Activated naive CD4-positive, alpha-beta T cell treated with anti-CD3 and anti-CD28 coated beads, Interleukin-2, amount 50 U/mL, for 24 hours (primary cell): ENCODE data around the gene BRIP1.

ENCODE experiments used
- H3K27ac Mint-ChIP-seq: one replicate; pipeline ENCODE4 v1.8.0; 2021; ENCODE audit warnings: mild to moderate bottlenecking, mixed read lengths
- H3K27me3 Mint-ChIP-seq: one replicate; pipeline ENCODE4 v1.8.0; 2021; ENCODE audit warnings: mixed read lengths
- H3K36me3 Mint-ChIP-seq: one replicate; pipeline ENCODE4 v1.8.0; 2021; ENCODE audit warnings: mixed read lengths
- H3K4me1 Mint-ChIP-seq: one replicate; pipeline ENCODE4 v1.8.0; 2021; ENCODE audit warnings: mixed read lengths
- H3K4me3 Mint-ChIP-seq: one replicate; pipeline ENCODE4 v1.8.0; 2021; ENCODE audit warnings: mild to moderate bottlenecking, mixed read lengths
- H3K9me3 Mint-ChIP-seq: one replicate; pipeline ENCODE4 v1.8.0; 2021; ENCODE audit warnings: mixed read lengths

Gene BRIP1

DNA sequence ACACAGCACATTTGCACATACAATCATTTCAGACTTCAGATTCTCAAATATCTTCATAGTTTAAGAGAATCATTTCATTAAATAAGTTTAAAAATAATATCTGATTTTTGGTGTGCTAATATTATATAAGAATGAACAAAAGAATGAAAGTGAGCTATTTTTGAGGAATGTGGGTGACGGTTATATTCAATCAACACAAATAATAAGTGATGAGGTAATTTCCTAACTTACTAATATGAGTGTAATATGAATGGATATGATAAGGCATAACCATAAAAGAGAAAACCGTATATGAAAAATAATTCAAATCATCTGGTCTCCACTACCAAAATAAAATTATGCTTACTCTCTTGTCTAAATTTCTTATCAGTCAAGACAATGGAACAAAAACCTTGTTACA, 203.9 kb downstream of the BRIP1 start:
- Mint-ChIP-seq H3K9me3 (no peaks in the 10 kb centered on the region), H3K4me3 (no peak overlapping the region)

DNA sequence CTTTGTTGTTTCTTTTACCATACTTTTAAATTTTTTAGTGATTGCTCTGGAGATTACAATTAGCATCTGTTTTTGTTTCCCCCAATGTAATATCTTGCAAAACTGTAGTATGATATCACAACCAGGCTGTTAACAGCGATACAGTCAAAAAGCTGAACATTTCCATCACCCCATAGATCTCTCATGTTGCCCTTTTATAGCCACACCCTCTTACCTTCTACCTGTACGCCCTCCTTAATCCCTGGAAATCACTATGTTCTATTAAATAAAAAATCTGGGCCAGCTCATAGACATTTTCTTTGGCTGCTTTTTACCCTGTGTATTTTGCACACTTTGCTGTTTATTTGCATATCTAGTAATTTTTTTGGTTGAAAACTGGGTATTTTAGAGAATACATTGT, 205.1 kb downstream of the BRIP1 start:
- Mint-ChIP-seq H3K4me1 (no peaks in the 10 kb centered on the region), H3K27me3 (peaks cover 8% of the 10 kb centered on the region), H3K36me3 (no peaks in the 10 kb centered on the region), H3K4me3 (no peak overlapping the region), H3K9me3 (peaks cover 5% of the 10 kb centered on the region), H3K27ac (no peak overlapping the region)

More for the DNA sequence above, 203.9 kb downstream of the BRIP1 start:
- Mint-ChIP-seq H3K27ac (no peak overlapping the region), H3K4me1 (no peaks in the 10 kb centered on the region), H3K36me3 (no peaks in the 10 kb centered on the region), H3K27me3 (peaks cover 8% of the 10 kb centered on the region)

GRCh38 chr17:61657338-61657737, 206.0 kb downstream of the BRIP1 start:
- Mint-ChIP-seq H3K9me3 (peaks cover 11% of the 10 kb centered on the region), H3K4me1 (no peaks in the 10 kb centered on the region), H3K27ac (no peak overlapping the region), H3K4me3 (no peak overlapping the region), H3K36me3 (no peaks in the 10 kb centered on the region), H3K27me3 (peaks cover 5% of the 10 kb centered on the region)

DNA sequence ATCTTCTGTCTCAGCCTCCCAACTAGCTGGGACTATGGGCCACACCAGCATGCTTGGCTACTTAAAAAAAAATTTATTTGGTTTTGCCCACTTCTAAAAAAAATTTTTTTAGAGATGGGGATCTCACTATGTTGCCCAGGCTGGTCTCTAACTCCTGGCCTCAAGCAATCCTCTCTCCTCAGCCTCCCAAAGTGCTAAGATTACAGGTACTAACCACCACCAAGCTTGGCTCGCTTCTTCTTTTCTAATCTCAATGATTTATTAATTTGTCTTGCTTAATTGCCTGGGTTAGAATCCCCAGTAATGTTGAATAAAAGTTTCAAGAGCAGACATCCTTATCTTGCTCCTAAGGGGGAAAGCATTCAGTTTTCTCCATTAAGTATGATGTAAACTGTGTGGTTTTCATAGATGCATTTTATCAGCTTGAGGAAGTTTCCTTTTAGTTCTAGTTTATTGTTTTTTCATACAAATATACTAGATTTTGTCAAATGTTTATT, 206.6 kb downstream of the BRIP1 start:
- Mint-ChIP-seq H3K27me3 (peaks cover 6% of the 10 kb centered on the region), H3K9me3 (peaks cover 14% of the 10 kb centered on the region), H3K36me3 (no peaks in the 10 kb centered on the region), H3K4me1 (no peaks in the 10 kb centered on the region), H3K4me3 (no peak overlapping the region), H3K27ac (no peak overlapping the region)

DNA sequence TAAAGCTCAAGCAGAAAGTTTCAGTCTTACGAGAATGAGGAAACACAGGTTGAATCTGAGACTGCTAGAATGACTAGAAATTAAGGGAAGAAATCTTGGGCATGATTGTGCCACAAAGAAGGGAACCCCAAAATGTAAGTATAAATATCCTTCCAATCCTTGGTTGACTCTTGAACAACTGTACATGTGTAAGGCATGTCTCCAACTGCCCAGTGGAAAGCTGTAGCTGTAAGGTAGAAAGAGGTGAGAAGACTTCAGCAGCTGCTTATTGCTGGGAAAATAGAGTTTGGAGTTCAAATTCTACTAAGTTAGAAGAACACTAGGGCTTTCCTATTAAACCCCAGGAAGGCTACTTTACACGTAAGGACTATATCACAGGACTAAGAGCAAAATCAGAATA, 212.6 kb downstream of the BRIP1 start:
- peaks cover 17% of the 10 kb centered on the region for H3K27me3 Mint-ChIP-seq
- H3K36me3 Mint-ChIP-seq, result peaks cover 5% of the 10 kb centered on the region
- no peak overlapping the region for H3K27ac Mint-ChIP-seq
- no peaks in the 10 kb centered on the region for H3K4me1 Mint-ChIP-seq
- peaks cover 27% of the 10 kb centered on the region for H3K9me3 Mint-ChIP-seq
- H3K4me3 Mint-ChIP-seq, result no peak overlapping the region

DNA sequence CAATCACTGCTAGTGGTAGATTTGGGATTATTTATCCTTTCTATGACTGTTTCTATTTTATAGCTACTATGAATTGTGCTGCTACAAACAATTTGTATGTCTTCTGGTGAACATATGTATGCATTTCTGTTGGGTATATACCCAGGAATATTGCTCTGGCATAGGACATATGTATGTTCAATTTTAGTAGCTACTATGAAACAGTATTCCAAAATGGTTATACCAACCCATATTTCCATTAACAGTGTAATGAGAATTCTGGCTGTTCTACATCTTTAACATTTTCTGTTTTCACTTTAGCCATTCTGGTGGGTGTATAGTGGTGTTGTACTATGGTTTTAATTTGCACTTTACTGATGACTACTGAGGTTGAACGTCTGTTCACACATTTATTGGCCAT, 214.7 kb downstream of the BRIP1 start:
- peaks cover 5% of the 10 kb centered on the region for H3K36me3 Mint-ChIP-seq
- H3K4me1 Mint-ChIP-seq, result no peaks in the 10 kb centered on the region
- H3K4me3 Mint-ChIP-seq, result no peak overlapping the region
- H3K9me3 Mint-ChIP-seq, result peaks cover 27% of the 10 kb centered on the region
- H3K27me3 Mint-ChIP-seq, result peaks cover 20% of the 10 kb centered on the region
- no peak overlapping the region for H3K27ac Mint-ChIP-seq

- H3K27ac Mint-ChIP-seq, result no peak overlapping the region
- no peak overlapping the region for H3K4me3 Mint-ChIP-seq
- H3K27me3 Mint-ChIP-seq, result peaks cover 23% of the 10 kb centered on the region
- H3K4me1 Mint-ChIP-seq, result no peaks in the 10 kb centered on the region
- peaks cover 5% of the 10 kb centered on the region for H3K36me3 Mint-ChIP-seq
- peaks cover 16% of the 10 kb centered on the region for H3K9me3 Mint-ChIP-seq
These were observed 216.3 kb downstream of the BRIP1 start for GRCh38 chr17:61647047-61647446.

DNA sequence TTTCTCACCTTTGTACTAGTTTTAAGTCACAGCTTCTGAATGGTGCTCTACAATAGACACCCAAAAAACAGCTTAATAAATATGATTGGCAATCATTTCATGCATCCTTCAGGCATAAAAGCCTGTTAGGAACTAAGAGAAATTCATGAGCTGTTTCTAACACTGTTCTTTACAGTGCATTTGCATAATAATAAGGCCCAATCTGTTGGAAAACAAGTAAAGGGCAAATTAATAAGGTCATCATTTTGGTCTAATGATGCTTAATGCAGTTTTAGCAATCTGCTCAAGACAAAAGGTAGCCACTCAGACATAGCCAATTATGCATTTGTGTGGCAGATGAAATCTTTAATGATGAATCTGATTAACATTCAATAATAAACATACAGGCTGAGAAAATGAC, 216.8 kb downstream of the BRIP1 start:
- H3K27me3 Mint-ChIP-seq, result peaks cover 19% of the 10 kb centered on the region
- H3K4me3 Mint-ChIP-seq, result no peak overlapping the region
- H3K36me3 Mint-ChIP-seq, result peaks cover 4% of the 10 kb centered on the region
- H3K9me3 Mint-ChIP-seq, result peaks cover 10% of the 10 kb centered on the region
- H3K4me1 Mint-ChIP-seq, result no peaks in the 10 kb centered on the region
- no peak overlapping the region for H3K27ac Mint-ChIP-seq

- Mint-ChIP-seq H3K27ac (no peak overlapping the region), H3K9me3 (peaks cover 4% of the 10 kb centered on the region), H3K4me1 (no peaks in the 10 kb centered on the region), H3K36me3 (peaks cover 2% of the 10 kb centered on the region), H3K4me3 (no peak overlapping the region), H3K27me3 (peaks cover 17% of the 10 kb centered on the region)
These were observed 217.4 kb downstream of the BRIP1 start for GRCh38 chr17:61645920-61646319.

- Mint-ChIP-seq H3K9me3 (no peaks in the 10 kb centered on the region), H3K27me3 (peaks cover 13% of the 10 kb centered on the region), H3K27ac (no peak overlapping the region), H3K36me3 (no peaks in the 10 kb centered on the region), H3K4me3 (no peak overlapping the region), H3K4me1 (no peaks in the 10 kb centered on the region)
These were observed 218.2 kb downstream of the BRIP1 start for GRCh38 chr17:61644800-61645774.

- H3K27me3 Mint-ChIP-seq, result peaks cover 17% of the 10 kb centered on the region
These were observed 220.6 kb downstream of the BRIP1 start for GRCh38 chr17:61642768-61643167.

DNA sequence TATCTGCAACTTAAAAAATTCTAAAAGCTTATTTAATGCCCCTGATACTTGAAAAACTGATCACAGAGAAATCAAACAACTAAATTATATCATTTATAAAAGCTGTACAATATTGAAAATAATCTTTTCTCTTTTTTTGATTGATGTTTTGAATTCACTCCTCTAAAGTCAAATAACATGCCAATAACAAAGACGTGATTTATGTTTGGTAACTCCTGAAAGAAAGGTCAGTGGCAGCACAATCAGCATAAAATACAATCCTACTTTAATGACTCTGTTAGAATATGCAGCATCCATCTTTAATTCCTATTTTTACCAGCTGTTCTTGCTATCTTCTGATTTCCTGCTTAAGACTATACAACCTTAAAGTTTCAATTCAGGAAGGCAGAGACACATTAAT, 221.6 kb downstream of the BRIP1 start:
- peaks cover 21% of the 10 kb centered on the region for H3K27me3 Mint-ChIP-seq

More at GRCh38 chr17:61642768-61643167, 220.6 kb downstream of the BRIP1 start:
- H3K4me3 Mint-ChIP-seq, result no peak overlapping the region
- no peaks in the 10 kb centered on the region for H3K4me1 Mint-ChIP-seq
- H3K9me3 Mint-ChIP-seq, result no peaks in the 10 kb centered on the region
- no peaks in the 10 kb centered on the region for H3K36me3 Mint-ChIP-seq
- H3K27ac Mint-ChIP-seq, result no peak overlapping the region

GRCh38 chr17:61641084-61641483, 222.2 kb downstream of the BRIP1 start:
- Mint-ChIP-seq H3K9me3 (no peaks in the 10 kb centered on the region), H3K36me3 (no peaks in the 10 kb centered on the region), H3K27ac (no peak overlapping the region), H3K4me3 (no peak overlapping the region), H3K4me1 (no peaks in the 10 kb centered on the region), H3K27me3 (peaks cover 23% of the 10 kb centered on the region)

More for the DNA sequence above, 221.6 kb downstream of the BRIP1 start:
- no peak overlapping the region for H3K27ac Mint-ChIP-seq
- no peaks in the 10 kb centered on the region for H3K9me3 Mint-ChIP-seq
- H3K36me3 Mint-ChIP-seq, result no peaks in the 10 kb centered on the region
- no peaks in the 10 kb centered on the region for H3K4me1 Mint-ChIP-seq
- no peak overlapping the region for H3K4me3 Mint-ChIP-seq

GRCh38 chr17:61639818-61640217, 223.5 kb downstream of the BRIP1 start:
- H3K4me3 Mint-ChIP-seq, result no peak overlapping the region
- H3K4me1 Mint-ChIP-seq, result no peaks in the 10 kb centered on the region
- H3K27me3 Mint-ChIP-seq, result peaks cover 28% of the 10 kb centered on the region
- no peaks in the 10 kb centered on the region for H3K36me3 Mint-ChIP-seq
- no peak overlapping the region for H3K27ac Mint-ChIP-seq
- no peaks in the 10 kb centered on the region for H3K9me3 Mint-ChIP-seq

GRCh38 chr17:61638087-61638486, 225.2 kb downstream of the BRIP1 start:
- H3K4me1 Mint-ChIP-seq, result no peaks in the 10 kb centered on the region
- H3K4me3 Mint-ChIP-seq, result no peak overlapping the region
- no peaks in the 10 kb centered on the region for H3K36me3 Mint-ChIP-seq

DNA sequence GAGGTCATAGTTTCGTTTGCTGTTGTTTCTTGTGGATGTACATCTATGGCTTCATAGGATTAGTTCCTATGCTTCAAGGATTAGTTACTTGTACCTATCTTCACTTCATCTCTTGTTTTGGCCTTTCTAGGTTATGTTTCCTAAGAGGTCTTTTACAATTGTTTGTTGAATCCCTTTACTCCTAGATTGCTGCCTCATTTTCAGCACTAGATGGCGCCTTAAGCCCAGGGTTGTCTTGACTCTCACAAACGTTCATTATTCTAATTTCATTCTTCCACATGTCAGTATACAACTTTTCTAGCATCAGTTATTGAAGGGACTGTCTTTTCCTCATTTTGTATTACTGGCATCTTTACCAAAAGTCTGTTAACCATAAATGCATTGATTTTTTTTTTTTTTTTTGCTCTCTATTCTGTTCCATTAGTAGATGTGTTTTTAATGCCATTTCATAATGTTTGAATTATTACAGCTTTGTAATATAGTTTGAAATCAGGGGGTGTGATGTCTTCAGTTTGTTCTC, 227.4 kb downstream of the BRIP1 start:
- no peaks in the 10 kb centered on the region for H3K9me3 Mint-ChIP-seq
- no peak overlapping the region for H3K27ac Mint-ChIP-seq
- peaks cover 36% of the 10 kb centered on the region for H3K27me3 Mint-ChIP-seq
- no peaks in the 10 kb centered on the region for H3K4me1 Mint-ChIP-seq
- no peaks in the 10 kb centered on the region for H3K36me3 Mint-ChIP-seq
- H3K4me3 Mint-ChIP-seq, result no peak overlapping the region

More at GRCh38 chr17:61638087-61638486, 225.2 kb downstream of the BRIP1 start:
- Mint-ChIP-seq H3K9me3 (no peaks in the 10 kb centered on the region), H3K27me3 (peaks cover 32% of the 10 kb centered on the region), H3K27ac (no peak overlapping the region)
